ENCODE data around the gene WDR27.
"Not testable (repeated sequence)": the region's sequence is repeated elsewhere in the genome, so short reads cannot be mapped to it uniquely, and the experiment has no call there.

The WDR27 gene

GRCh38 chr6:169520104-169520503 is 181.7 kb downstream of the WDR27 start:
- Histone ChIP-seq H3K27me3 (ENCODE audit: control insufficient read depth, insufficient read depth, low read length) (no peaks in the 10 kb centered on the region), H3K27ac (ENCODE audit: low read depth, low read length) (no peak overlapping the region), H3K36me3 (ENCODE audit: control insufficient read depth, insufficient read depth, low read length) (peaks cover 10% of the 10 kb centered on the region; the same call in 1 of the 2 replicates), H3K4me3 (ENCODE audit: low read depth, low read length) (no peak overlapping the region), H3K9ac (ENCODE audit: low read length) (no peak overlapping the region), H3K9me3 (ENCODE audit: control insufficient read depth, insufficient read depth, low read depth, low read length) (peaks cover 43% of the 10 kb centered on the region), H3K4me1 (ENCODE audit: control insufficient read depth, insufficient read depth, low read length) (no peaks in the 10 kb centered on the region)

DNA sequence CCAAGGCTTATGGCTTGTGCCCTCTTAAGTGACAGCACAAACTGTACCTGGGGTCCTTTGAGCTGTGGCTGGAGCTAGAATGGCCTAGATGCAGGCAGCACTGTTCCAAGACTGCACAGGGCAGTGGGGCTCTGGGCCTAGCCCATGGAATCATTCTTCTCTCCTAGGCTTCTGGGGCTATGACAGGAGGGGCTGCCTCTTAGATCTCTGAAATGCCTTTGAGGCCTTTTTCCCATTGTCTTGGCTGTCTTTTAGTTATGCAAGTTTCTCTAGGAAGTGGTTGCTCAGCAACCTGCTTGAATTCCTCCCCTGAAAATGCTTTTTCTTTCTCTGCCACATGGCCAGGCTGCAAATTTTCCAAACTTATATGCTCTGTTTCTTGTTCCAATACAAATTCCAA is 183.4 kb downstream of the WDR27 start:
- Histone ChIP-seq H3K4me1 (ENCODE audit: control insufficient read depth, insufficient read depth, low read length) (no peaks in the 10 kb centered on the region), H3K4me3 (ENCODE audit: low read depth, low read length) (no peak overlapping the region), H3K36me3 (ENCODE audit: control insufficient read depth, insufficient read depth, low read length) (peaks cover 10% of the 10 kb centered on the region; the same call in 1 of the 2 replicates), H3K27me3 (ENCODE audit: control insufficient read depth, insufficient read depth, low read length) (no peaks in the 10 kb centered on the region), H3K27ac (ENCODE audit: low read depth, low read length) (no peak overlapping the region), H3K9me3 (ENCODE audit: control insufficient read depth, insufficient read depth, low read depth, low read length) (peaks cover 43% of the 10 kb centered on the region), H3K9ac (ENCODE audit: low read length) (no peak overlapping the region)

DNA sequence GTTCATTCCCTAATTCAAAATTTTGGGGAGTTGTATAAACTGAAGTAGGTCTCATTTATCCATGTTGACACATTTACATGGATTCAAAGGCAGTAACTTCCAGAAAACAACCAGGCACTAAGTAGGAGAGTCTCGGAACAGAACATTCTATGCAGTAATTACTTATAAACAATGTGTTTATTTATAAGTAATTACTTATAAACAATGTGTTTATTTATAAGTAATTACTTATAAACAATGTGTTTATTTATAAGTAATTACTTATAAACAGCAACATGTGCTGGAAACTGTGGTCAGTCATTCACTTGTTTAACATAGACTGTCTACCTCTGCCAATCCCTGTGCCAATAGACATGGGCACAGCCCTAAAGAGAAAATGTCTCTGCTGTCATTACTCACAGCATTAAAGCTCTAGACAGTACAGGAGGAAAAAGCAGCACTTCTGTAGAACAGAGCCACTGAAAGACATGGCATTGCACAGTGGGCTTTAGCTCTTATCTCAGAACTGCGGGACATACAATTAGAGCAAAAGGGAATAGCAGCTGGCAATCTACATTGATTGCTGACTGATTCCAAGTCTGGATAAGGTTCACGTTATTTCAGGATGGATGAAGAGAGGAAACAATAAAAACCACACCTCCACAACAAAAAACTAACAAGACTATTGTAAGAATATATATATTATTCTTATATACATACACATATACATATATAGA is 188.2 kb downstream of the WDR27 start:
- H3K9me3 ChIP-seq (ENCODE audit: control insufficient read depth, insufficient read depth, low read depth, low read length) = peaks cover 19% of the 10 kb centered on the region
- no peaks in the 10 kb centered on the region for H3K27me3 ChIP-seq (ENCODE audit: control insufficient read depth, insufficient read depth, low read length)
- no peak overlapping the region for H3K9ac ChIP-seq (ENCODE audit: low read length)
- H3K4me1 ChIP-seq (ENCODE audit: control insufficient read depth, insufficient read depth, low read length) = no peaks in the 10 kb centered on the region
- peaks cover 5% of the 10 kb centered on the region; the same call in 1 of the 2 replicates for H3K36me3 ChIP-seq (ENCODE audit: control insufficient read depth, insufficient read depth, low read length)
- H3K27ac ChIP-seq (ENCODE audit: low read depth, low read length) = no peak overlapping the region
- no peak overlapping the region for H3K4me3 ChIP-seq (ENCODE audit: low read depth, low read length)

DNA sequence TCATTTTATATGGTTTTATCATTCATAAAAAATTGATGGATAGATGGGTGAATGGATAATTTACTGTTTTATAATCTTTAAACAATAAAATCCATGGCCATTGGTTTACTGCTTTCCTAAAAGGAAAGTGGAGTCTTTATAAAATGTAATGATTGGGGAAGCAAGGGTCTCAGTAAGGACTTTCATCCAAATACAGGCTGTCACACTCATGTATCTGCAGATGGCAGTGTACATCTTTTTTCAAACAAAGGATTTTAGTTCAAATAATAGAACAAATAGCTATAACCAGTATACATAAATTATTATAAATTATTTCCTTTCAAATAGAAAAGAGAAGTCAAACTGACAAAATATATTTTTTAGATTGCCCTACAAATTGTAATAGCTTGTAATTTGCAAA is 190.0 kb downstream of the WDR27 start:
- not testable (repeated sequence) for H3K4me3 ChIP-seq (ENCODE audit: low read depth, low read length); H3K27ac ChIP-seq (ENCODE audit: low read depth, low read length); H3K4me1 ChIP-seq (ENCODE audit: control insufficient read depth, insufficient read depth, low read length); H3K36me3 ChIP-seq (ENCODE audit: control insufficient read depth, insufficient read depth, low read length); H3K9ac ChIP-seq (ENCODE audit: low read length); H3K27me3 ChIP-seq (ENCODE audit: control insufficient read depth, insufficient read depth, low read length)
- peaks cover 14% of the 10 kb centered on the region; the same call in 1 of the 2 replicates for H3K9me3 ChIP-seq (ENCODE audit: control insufficient read depth, insufficient read depth, low read depth, low read length)

DNA sequence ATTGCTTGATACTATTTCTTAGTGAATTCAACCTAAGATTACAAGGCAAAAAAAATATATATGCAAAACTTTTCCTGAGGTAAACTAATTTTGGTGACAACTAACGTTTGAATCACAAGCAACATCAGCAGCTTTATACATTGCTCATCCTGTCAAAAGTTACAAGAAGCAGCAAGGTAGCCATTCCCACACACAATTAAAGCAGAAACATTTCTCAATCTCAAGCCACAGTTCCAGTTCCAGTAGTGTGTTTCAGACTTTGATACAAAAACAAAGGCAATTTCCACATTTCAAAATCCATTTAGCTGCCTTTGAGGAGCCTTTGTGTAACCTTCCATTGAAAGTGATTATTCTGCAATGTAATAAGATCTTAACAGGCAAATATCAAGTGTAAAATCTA is 191.0 kb downstream of the WDR27 start:
- H3K9me3 ChIP-seq (ENCODE audit: control insufficient read depth, insufficient read depth, low read depth, low read length) = peaks cover 9% of the 10 kb centered on the region; the same call in 1 of the 2 replicates
- H3K4me1 ChIP-seq (ENCODE audit: control insufficient read depth, insufficient read depth, low read length) = no peaks in the 10 kb centered on the region
- H3K27me3 ChIP-seq (ENCODE audit: control insufficient read depth, insufficient read depth, low read length) = no peaks in the 10 kb centered on the region
- no peak overlapping the region for H3K27ac ChIP-seq (ENCODE audit: low read depth, low read length)
- no peaks in the 10 kb centered on the region for H3K36me3 ChIP-seq (ENCODE audit: control insufficient read depth, insufficient read depth, low read length)
- no peak overlapping the region for H3K4me3 ChIP-seq (ENCODE audit: low read depth, low read length)
- no peak overlapping the region for H3K9ac ChIP-seq (ENCODE audit: low read length)

GRCh38 chr6:169508452-169508851 is 193.4 kb downstream of the WDR27 start:
- Histone ChIP-seq H3K9ac (ENCODE audit: low read length) (no peak overlapping the region), H3K4me3 (ENCODE audit: low read depth, low read length) (no peak overlapping the region), H3K4me1 (ENCODE audit: control insufficient read depth, insufficient read depth, low read length) (no peaks in the 10 kb centered on the region), H3K36me3 (ENCODE audit: control insufficient read depth, insufficient read depth, low read length) (no peaks in the 10 kb centered on the region), H3K27me3 (ENCODE audit: control insufficient read depth, insufficient read depth, low read length) (no peaks in the 10 kb centered on the region), H3K9me3 (ENCODE audit: control insufficient read depth, insufficient read depth, low read depth, low read length) (peaks cover 9% of the 10 kb centered on the region; the same call in 1 of the 2 replicates), H3K27ac (ENCODE audit: low read depth, low read length) (no peak overlapping the region)

DNA sequence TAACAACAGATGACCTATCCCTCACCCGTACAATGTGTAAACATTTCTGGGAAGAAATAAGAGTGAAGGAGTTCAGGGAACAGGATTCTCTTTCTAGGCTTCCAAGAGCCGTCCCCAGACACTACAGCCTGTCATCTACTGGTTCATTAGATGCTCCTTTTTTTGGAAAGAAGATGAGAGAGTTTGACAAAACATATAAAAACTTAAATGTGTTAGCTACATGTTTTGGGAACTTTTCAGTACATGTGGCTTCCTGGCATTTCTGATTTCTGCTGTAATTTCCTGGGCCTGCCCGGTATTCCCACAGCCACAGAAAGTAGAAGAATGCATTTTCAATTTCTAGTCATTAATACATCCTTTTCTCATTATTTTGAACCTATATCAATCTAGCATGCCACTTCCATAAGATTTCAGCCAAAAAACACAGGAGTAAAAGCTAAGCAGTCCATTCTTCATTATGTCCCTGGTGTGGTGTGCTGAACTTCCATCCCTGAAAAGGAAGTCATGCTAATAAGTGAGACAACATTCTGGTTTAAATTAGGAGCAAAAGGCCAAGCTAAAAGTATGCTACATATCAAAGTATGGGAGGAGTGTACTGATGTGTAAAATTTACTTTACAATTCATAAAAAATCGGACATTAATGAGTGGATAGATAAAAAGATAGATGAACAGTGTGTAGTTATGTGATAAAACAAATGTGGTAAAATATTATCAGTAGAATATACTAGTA is 198.2 kb downstream of the WDR27 start:
- H3K9me3 ChIP-seq (ENCODE audit: control insufficient read depth, insufficient read depth, low read depth, low read length) = peaks cover 9% of the 10 kb centered on the region; the same call in 1 of the 2 replicates
- peaks cover 5% of the 10 kb centered on the region; the same call in 1 of the 2 replicates for H3K4me1 ChIP-seq (ENCODE audit: control insufficient read depth, insufficient read depth, low read length)
- no peak overlapping the region for H3K27ac ChIP-seq (ENCODE audit: low read depth, low read length)
- H3K27me3 ChIP-seq (ENCODE audit: control insufficient read depth, insufficient read depth, low read length) = no peaks in the 10 kb centered on the region
- no peaks in the 10 kb centered on the region for H3K36me3 ChIP-seq (ENCODE audit: control insufficient read depth, insufficient read depth, low read length)
- H3K9ac ChIP-seq (ENCODE audit: low read length) = no peak overlapping the region
- H3K4me3 ChIP-seq (ENCODE audit: low read depth, low read length) = no peak overlapping the region

DNA sequence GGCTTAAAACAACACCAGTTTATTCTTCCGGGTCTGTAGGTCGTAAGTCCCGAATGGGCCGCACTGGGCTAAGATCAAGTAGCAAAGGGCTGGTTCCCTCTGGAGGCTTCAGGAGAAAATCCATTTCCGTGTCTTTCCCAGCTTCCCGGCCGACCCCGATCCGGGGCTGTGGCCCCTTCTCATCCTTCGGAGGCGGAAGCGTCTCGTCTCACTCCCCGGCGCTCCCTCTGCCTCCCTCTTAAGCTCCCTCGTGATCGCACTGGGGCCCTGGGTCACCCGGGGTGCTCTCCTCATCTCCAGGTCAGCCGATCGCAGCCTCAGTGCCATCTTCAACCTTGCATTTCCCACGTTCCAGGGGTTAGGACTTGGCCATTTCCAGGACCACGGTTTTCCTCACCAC is 199.4 kb downstream of the WDR27 start:
- Histone ChIP-seq H3K9ac (ENCODE audit: low read length) (no peak overlapping the region), H3K36me3 (ENCODE audit: control insufficient read depth, insufficient read depth, low read length) (no peaks in the 10 kb centered on the region), H3K27ac (ENCODE audit: low read depth, low read length) (no peak overlapping the region), H3K27me3 (ENCODE audit: control insufficient read depth, insufficient read depth, low read length) (no peaks in the 10 kb centered on the region), H3K4me3 (ENCODE audit: low read depth, low read length) (no peak overlapping the region), H3K4me1 (ENCODE audit: control insufficient read depth, insufficient read depth, low read length) (peaks cover 5% of the 10 kb centered on the region; the same call in 1 of the 2 replicates), H3K9me3 (ENCODE audit: control insufficient read depth, insufficient read depth, low read depth, low read length) (no peaks in the 10 kb centered on the region)

GRCh38 chr6:169501777-169502313 is 200.0 kb downstream of the WDR27 start:
- H3K27me3 ChIP-seq (ENCODE audit: control insufficient read depth, insufficient read depth, low read length) = no peaks in the 10 kb centered on the region
- H3K4me1 ChIP-seq (ENCODE audit: control insufficient read depth, insufficient read depth, low read length) = peaks cover 5% of the 10 kb centered on the region; the same call in 1 of the 2 replicates
- H3K4me3 ChIP-seq (ENCODE audit: low read depth, low read length) = no peak overlapping the region
- no peaks in the 10 kb centered on the region for H3K9me3 ChIP-seq (ENCODE audit: control insufficient read depth, insufficient read depth, low read depth, low read length)
- no peak overlapping the region for H3K27ac ChIP-seq (ENCODE audit: low read depth, low read length)
- H3K36me3 ChIP-seq (ENCODE audit: control insufficient read depth, insufficient read depth, low read length) = no peaks in the 10 kb centered on the region
- H3K9ac ChIP-seq (ENCODE audit: low read length) = no peak overlapping the region

DNA sequence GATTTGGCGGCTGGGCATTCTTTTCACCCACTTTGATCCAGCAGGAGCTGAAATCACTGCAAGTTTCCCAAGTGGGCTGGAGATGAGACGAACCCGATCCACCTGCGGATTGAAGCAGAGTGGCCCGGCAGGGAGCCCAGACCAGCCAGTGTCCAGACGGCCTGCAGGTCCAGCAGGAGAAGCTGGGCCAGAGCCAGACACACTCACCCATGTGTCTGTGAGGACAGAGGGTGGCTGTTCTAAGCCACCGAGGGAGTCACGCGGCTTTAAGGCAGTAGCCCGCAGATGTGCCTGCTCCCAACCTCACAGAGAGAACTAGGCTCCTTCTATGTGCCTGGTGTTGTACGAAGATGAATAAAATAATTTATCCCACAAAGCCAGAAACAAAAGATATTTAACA is 200.7 kb downstream of the WDR27 start:
- no peaks in the 10 kb centered on the region; the same call in 1 of the 2 replicates for H3K9me3 ChIP-seq (ENCODE audit: control insufficient read depth, insufficient read depth, low read depth, low read length)
- H3K27ac ChIP-seq (ENCODE audit: low read depth, low read length) = no peak overlapping the region

GRCh38 chr6:169500688-169501087 is 201.1 kb downstream of the WDR27 start:
- H3K4me3 ChIP-seq (ENCODE audit: low read depth, low read length) = no peak overlapping the region
- peaks cover 5% of the 10 kb centered on the region; the same call in 1 of the 2 replicates for H3K4me1 ChIP-seq (ENCODE audit: control insufficient read depth, insufficient read depth, low read length)
- no peaks in the 10 kb centered on the region; the same call in 1 of the 2 replicates for H3K9me3 ChIP-seq (ENCODE audit: control insufficient read depth, insufficient read depth, low read depth, low read length)
- no peaks in the 10 kb centered on the region for H3K36me3 ChIP-seq (ENCODE audit: control insufficient read depth, insufficient read depth, low read length)
- no peaks in the 10 kb centered on the region for H3K27me3 ChIP-seq (ENCODE audit: control insufficient read depth, insufficient read depth, low read length)
- H3K9ac ChIP-seq (ENCODE audit: low read length) = no peak overlapping the region
- no peak overlapping the region for H3K27ac ChIP-seq (ENCODE audit: low read depth, low read length)

More for the DNA sequence above, 200.7 kb downstream of the WDR27 start:
- no peaks in the 10 kb centered on the region for H3K36me3 ChIP-seq (ENCODE audit: control insufficient read depth, insufficient read depth, low read length)
- H3K27me3 ChIP-seq (ENCODE audit: control insufficient read depth, insufficient read depth, low read length) = no peaks in the 10 kb centered on the region
- H3K4me3 ChIP-seq (ENCODE audit: low read depth, low read length) = no peak overlapping the region
- H3K9ac ChIP-seq (ENCODE audit: low read length) = no peak overlapping the region
- H3K4me1 ChIP-seq (ENCODE audit: control insufficient read depth, insufficient read depth, low read length) = peaks cover 5% of the 10 kb centered on the region; the same call in 1 of the 2 replicates
